GM12878 (cell line): Measurements from ENCODE around the gene CRACDL. TPM values are rescaled to one million over a fixed set of nuclear protein-coding genes. Genes with fewer than 3 reads are reported as not detected.

Source experiments
- ATAC-seq: fragments of 200-7000 bp; cut with Tn5 transposase; 3 replicates; pipeline ENCODE4 v1.9.1; 2020; ENCODE audit warnings: mild to moderate bottlenecking, moderate library complexity
- BruUV-seq: library from RNA; stranded (reverse); fragments of 400-500 nt; replicated peaks from 2 replicates; lab custom pipeline; 2021; lab: Mats Ljungman, UMichigan
- CTCF ChIA-PET: fragments of 300-600 bp; sonication (Branson Sonifier 250); formaldehyde crosslinking; extraction: SDS; loops from one replicate; lab custom pipeline; 2021; ENCODE audit warnings: inconsistent platforms; lab: Yijun Ruan, JAX
- POLR2A ChIA-PET: fragments of 350-600 bp; formaldehyde crosslinking; extraction: SDS; loops from one replicate; lab custom pipeline; 2021; ENCODE audit warnings: inconsistent platforms; lab: Charles Lee
- RAD21 ChIA-PET: fragments of 300-600 bp; sonication (Branson Sonifier 250); formaldehyde crosslinking; loops from one replicate; lab custom pipeline; 2023; ENCODE audit warnings: antibody characterized with exemption; ENCODE audit not compliant: unreplicated experiment; lab: Charles Lee
- SMC1A ChIA-PET: fragments of 300-600 bp; sonication (Branson Sonifier 250); formaldehyde crosslinking; loops from one replicate; lab custom pipeline; 2023; ENCODE audit not compliant: unreplicated experiment, uncharacterized antibody; lab: Charles Lee
- DNase-seq: peaks from one replicate; pipeline ENCODE4 v3.0.0-alpha.2; 2011; ENCODE audit warnings: low read depth, low spot score
- FAIRE-seq: peaks from 3 replicates; lab custom pipeline; 2011; peaks lifted over from hg19 to GRCh38; lab: Jason Lieb, UNC
- H2AFZ ChIP-seq: 2 replicates; pipeline ENCODE4 v1.6.0; 2011; ENCODE audit warnings: low read depth, low read length, control low read depth; ENCODE audit not compliant: control insufficient read depth
- H3K27ac ChIP-seq: 2 replicates; pipeline ENCODE4 v1.5.1; 2011; ENCODE audit warnings: control low read depth; ENCODE audit not compliant: control insufficient read depth, insufficient read depth
- H3K27me3 ChIP-seq, 2 experiments: replicated peaks in 1 of 2; 2 replicates each; pipeline versions ENCODE4 v1.6.0 to v1.6.1; 2011; ENCODE audit warnings: low read length in 1 of 2; ENCODE audit not compliant: control insufficient read depth in 2 of 2, insufficient read depth in 2 of 2
- H3K36me3 ChIP-seq, 2 experiments: 2 replicates each; pipeline ENCODE4 v1.5.1; 2011; ENCODE audit warnings: low read length in 1 of 2; ENCODE audit not compliant: control insufficient read depth in 2 of 2, insufficient read depth in 2 of 2
- H3K4me1 ChIP-seq: 2 replicates; pipeline ENCODE4 v1.6.1; 2011; ENCODE audit warnings: mild to moderate bottlenecking, low read length, moderate library complexity, mixed read lengths; ENCODE audit not compliant: control insufficient read depth, insufficient read depth
- H3K4me2 ChIP-seq: 2 replicates; pipeline ENCODE4 v1.6.0; 2011; ENCODE audit warnings: control low read depth; ENCODE audit not compliant: control insufficient read depth, insufficient read depth
- H3K4me3 ChIP-seq: fragments of 200-600 bp; sonication (generic); 2 replicates; pipeline ENCODE4 v1.5.1; 2016
- H3K79me2 ChIP-seq: 2 replicates; pipeline ENCODE4 v1.6.0; 2011; ENCODE audit warnings: low read length; ENCODE audit not compliant: control insufficient read depth, insufficient read depth
- H3K9ac ChIP-seq: 2 replicates; pipeline ENCODE4 v1.8.0; 2011; ENCODE audit warnings: low read length, control low read depth, mixed read lengths; ENCODE audit not compliant: control insufficient read depth, insufficient read depth
- H3K9me3 ChIP-seq: replicated peaks from 3 replicates; pipeline ENCODE4 v1.5.1; 2011; ENCODE audit warnings: mild to moderate bottlenecking, low read length; ENCODE audit not compliant: control insufficient read depth, insufficient read depth
- H4K20me1 ChIP-seq: 2 replicates; pipeline ENCODE4 v1.6.0; 2011; ENCODE audit not compliant: control insufficient read depth, insufficient read depth
- BACH1 ChIP-seq: fragments of 450-650 bp; IDR thresholded peaks from 2 replicates; pipeline ENCODE4 v1.6.1; 2017; ENCODE audit warnings: mild to moderate bottlenecking, borderline replicate concordance
- CEBPB ChIP-seq, 2 experiments: fragments of 150-350 bp in 1 of 2; IDR thresholded peaks; 2 replicates each; pipeline ENCODE4 v1.6.1; 2012 to 2014; ENCODE audit warnings: low read depth in 2 of 2, low read length in 2 of 2, borderline replicate concordance in 1 of 2, inconsistent platforms in 1 of 2
- CEBPZ ChIP-seq: fragments of 150-350 bp; IDR thresholded peaks from 2 replicates; pipeline ENCODE4 v1.6.1; 2016; ENCODE audit warnings: low read depth, low read length
- E2F8 ChIP-seq: fragments of 450-650 bp; IDR thresholded peaks from 2 replicates; pipeline ENCODE4 v1.6.1; 2018; ENCODE audit warnings: mild to moderate bottlenecking, low read depth, moderate library complexity; ENCODE audit not compliant: partially characterized antibody
- ESRRA ChIP-seq: IDR thresholded peaks from 2 replicates; pipeline ENCODE4 v1.6.1; 2012; ENCODE audit warnings: mild to moderate bottlenecking, low read length, improper control_type of control experiment
- ETV6 ChIP-seq, 2 experiments: fragments of 450-650 bp in 1 of 2; IDR thresholded peaks in 1 of 2; conservative IDR thresholded peaks in 1 of 2; 2 replicates each; pipeline ENCODE4 v1.6.1; 2014; ENCODE audit warnings: antibody characterized with exemption in 1 of 2, borderline replicate concordance in 1 of 2, low read depth in 1 of 2, mild to moderate bottlenecking in 1 of 2, moderate library complexity in 1 of 2
- IKZF2 ChIP-seq, 2 experiments: fragments of 450-650 bp; IDR thresholded peaks; 2 replicates each; pipeline ENCODE4 v1.6.1; 2017; ENCODE audit warnings: mild to moderate bottlenecking in 2 of 2, moderate library complexity in 2 of 2
- IRF5 ChIP-seq: fragments of 450-650 bp; IDR thresholded peaks from 2 replicates; pipeline ENCODE4 v1.6.1; 2017; ENCODE audit warnings: borderline replicate concordance
- JUNB ChIP-seq: IDR thresholded peaks from 2 replicates; pipeline ENCODE4 v1.6.1; 2016; ENCODE audit warnings: antibody characterized with exemption, mild to moderate bottlenecking
- NFIC ChIP-seq: IDR thresholded peaks from 2 replicates; pipeline ENCODE4 v1.6.1; 2012; ENCODE audit warnings: low read depth, mild to moderate bottlenecking, inconsistent platforms, low read length, moderate library complexity
- SMARCA5 ChIP-seq: fragments of 450-650 bp; IDR thresholded peaks from 2 replicates; pipeline ENCODE4 v1.6.1; 2017; ENCODE audit warnings: mild to moderate bottlenecking
- TAF1 ChIP-seq: IDR thresholded peaks from 2 replicates; pipeline ENCODE4 v1.6.1; 2011; ENCODE audit warnings: mild to moderate bottlenecking, low read depth, low read length, borderline replicate concordance
- WGBS: methylation state at CpG from one replicate; pipeline ENCODE4 v1.1.6; 2016; ENCODE audit warnings: low lambda C conversion rate; ENCODE audit not compliant: insufficient replicate concordance, insufficient coverage; ENCODE audit errors: missing lambda C conversion rate; 5-methylcytosine and 5-hydroxymethylcytosine counted together
- in situ Hi-C: fragments of 300-500 bp; cut with MboI; formaldehyde crosslinking; loops from 9 replicates; pipeline ENCODE4 v1.14.3; 2018; ENCODE audit warnings: mixed read lengths
- intact Hi-C: fragments of 100-400 bp; cut with micrococcal nuclease; formaldehyde crosslinking; loops from one replicate; pipeline ENCODE4 v1.14.2; 2022; ENCODE audit not compliant: unreplicated experiment
- polyA plus RNA-seq, 11 experiments: library from polyadenylated mRNA; depleted of rRNA in 4 of 11; unstranded in 6 of 11; stranded (reverse) in 5 of 11; fragments of >200 nt; fragmentation: Nextera tagmentation in 4 of 11; fragmentation: Illumina TruSeq in 1 of 11; extraction: Ambion mirVana in 4 of 11; extraction: Trizol in 1 of 11; gene quantifications; 1 replicate in 1 of 11; 2 replicates in 10 of 11; pipeline versions ENCODE4 v1.2.1 to v1.2.3, GENCODE V29; 2011 to 2016; ENCODE audit warnings: inconsistent platforms in 2 of 11, missing spikeins in 2 of 11, low read depth in 1 of 11
- total RNA-seq, 4 experiments: library from RNA; depleted of rRNA in 3 of 4; stranded (reverse); fragments of >200 nt in 3 of 4; fragmentation: Illumina TruSeq in 1 of 4; extraction: Trizol in 1 of 4; gene quantifications; 2 replicates each; pipeline versions ENCODE4 v1.2.1 to v1.2.3, GENCODE V29; 2013 to 2021

Gene CRACDL
- total and polyA plus RNA-seq, 10 of the 15 experiments (the other 5 are each of a cell fraction or from before 2014, with no cell fraction given), result 0.03 to 0.72 (median 0.14) TPM

- no peak for TF ChIP-seq IRF5
- TF ChIP-seq TAF1, result no peak
Observed at GRCh38 chr2:98872526-98872925, 63.5 kb downstream of the CRACDL start (continued).

- Histone ChIP-seq H3K9me3 (no peaks in the 10 kb centered on the region), H4K20me1 (no peaks in the 10 kb centered on the region), H3K27ac (no peak overlapping the region)
- intact Hi-C loops, result no loop called here
- ATAC-seq, result no peak
- TF ChIP-seq JUNB (no peak), ETV6 (conservative IDR thresholded peaks at IDR 0.05 in 1 of 2, IDR thresholded peaks at IDR 0.05 in 1 of 2; ENCODE audit: borderline replicate concordance in 1 of 2, low read depth in 1 of 2) (no peak), SMARCA5 (no peak), ESRRA (no peak), CEBPZ (no peak), CEBPB (IDR thresholded peaks at IDR 0.05; ENCODE audit: borderline replicate concordance in 1 of 2, low read depth in 2 of 2, low read length in 2 of 2) (no peak), IKZF2 (IDR thresholded peaks at IDR 0.05) (no peak), NFIC (no peak), BACH1 (no peak), E2F8 (no peak)
- TF ChIP-seq, all 136 proteins: peak for 0
- DNase-seq (no peak), FAIRE-seq (no peak)
- H3K4me2 ChIP-seq, result no peak overlapping the region
- in situ Hi-C loops, result no loop called here
- SMC1A ChIA-PET, result no interaction called here
- H3K4me3 ChIP-seq, result no peak overlapping the region
- H3K79me2 ChIP-seq, result no peaks in the 10 kb centered on the region
- H2AFZ ChIP-seq, result no peak overlapping the region
- no peak overlapping the region for H3K9ac ChIP-seq
- WGBS, result 84% methylated on average over 2 of the region's 2 CpGs
- CTCF ChIA-PET, result no interaction called here
- no TSS peak for BruUV-seq
- RAD21 ChIA-PET, result no interaction called here
- no peaks in the 10 kb centered on the region for H3K27me3 ChIP-seq
- POLR2A ChIA-PET, result no interaction called here
- H3K36me3 ChIP-seq, result no peaks in the 10 kb centered on the region
- no peaks in the 10 kb centered on the region; the same call in none of the 2 replicates for H3K4me1 ChIP-seq
Observed at GRCh38 chr2:98871506-98871905, 64.5 kb downstream of the CRACDL start.
